Right lobe of liver (tissue), 6 donors: ENCODE data around the gene CPNE7. TPM values are rescaled to one million over a fixed set of nuclear protein-coding genes. Genes with fewer than 3 reads are reported as not detected.

Experiments
- ATAC-seq, 4 donors: fragments of 200-7000 bp; cut with Tn5 transposase; one replicate each; pipeline ENCODE4 v1.9.1; 2020; ENCODE audit warnings: mild to moderate bottlenecking in 4 of 4, moderate library complexity in 4 of 4
- DNase-seq, 3 donors: peaks; one replicate each; pipeline ENCODE4 v3.0.0-alpha.2; 2020
- H3K27ac ChIP-seq, 3 donors: fragments of 200-600 bp; one replicate each; pipeline ENCODE4 v1.8.0; 2022
- H3K27me3 ChIP-seq, 2 donors: fragments of 200-600 bp; one replicate each; pipeline ENCODE4 v1.8.0; 2022
- H3K36me3 ChIP-seq, 4 donors: fragments of 200-600 bp; sonication (generic) in 1 of 4; one replicate each; pipeline versions ENCODE4 v1.5.1 to v1.8.0; 2017 to 2022; ENCODE audit warnings: control low read depth in 1 of 4
- H3K4me1 ChIP-seq, 4 donors: fragments of 200-600 bp; sonication (generic) in 1 of 4; one replicate each; pipeline versions ENCODE4 v1.5.1 to v1.8.0; 2017 to 2022; ENCODE audit warnings: control low read depth in 1 of 4
- H3K4me3 ChIP-seq, 3 donors: fragments of 200-600 bp; one replicate each; pipeline ENCODE4 v1.8.0; 2022
- H3K9me3 ChIP-seq, 4 donors: fragments of 200-600 bp; sonication (generic) in 1 of 4; one replicate each; pipeline versions ENCODE4 v1.5.1 to v1.8.0; 2017 to 2022; ENCODE audit warnings: control low read depth in 1 of 4
- POLR2A ChIP-seq: fragments of 450-650 bp; IDR thresholded peaks from one replicate; pipeline ENCODE4 v1.6.1; 2017; ENCODE audit warnings: antibody characterized with exemption, mild to moderate bottlenecking
- WGBS: methylation state at CpG from one replicate; pipeline ENCODE4 v1.1.6; 2018; ENCODE audit warnings: low coverage, low lambda C conversion rate; ENCODE audit not compliant: insufficient coverage; ENCODE audit errors: missing lambda C conversion rate; 5-methylcytosine and 5-hydroxymethylcytosine counted together
- intact Hi-C, 2 donors: fragments of 100-400 bp; cut with DNase I; formaldehyde crosslinking; loops; one replicate each; pipeline versions ENCODE4 v1.11.2 to v1.14.1; 2022
- total RNA-seq, 6 experiments: library from RNA; depleted of rRNA in 2 of 6; stranded (reverse); fragments of >200 nt in 2 of 6; fragmentation: NEBNext Ultra II Directional in 3 of 6; extraction: Animal tissue kit (Norgen Biotek cat#: 25700) in 3 of 6; gene quantifications; one replicate each; pipeline versions ENCODE4 v1.1.0 to v1.2.4, GENCODE V29; 2016 to 2023
- TF ChIP-seq, protein P1 (sequence below), 4 donors: fragments of 200-600 bp in 3 of 4; fragments of 450-650 bp in 1 of 4; IDR thresholded peaks; one replicate each; pipeline versions ENCODE4 v1.5.1 to v1.8.0; 2016 to 2022; ENCODE audit warnings: antibody characterized with exemption in 4 of 4, mild to moderate bottlenecking in 2 of 4
- donor health status: DM: no; HTN: yes; CAD: no.
- donor health status: DM: no; HTN: no; CAD: no.
- donor health status: DM: no; HTN: no; CAD: no.
- donor health status: DM: no; HTN: yes; CAD: no.
- donor health status: DM: no; HTN: yes; CAD: no.

The CPNE7 gene
- total RNA-seq, 6 experiments from 2014 or later, result 0.33 to 3.7 (median 0.77) TPM

DNA sequence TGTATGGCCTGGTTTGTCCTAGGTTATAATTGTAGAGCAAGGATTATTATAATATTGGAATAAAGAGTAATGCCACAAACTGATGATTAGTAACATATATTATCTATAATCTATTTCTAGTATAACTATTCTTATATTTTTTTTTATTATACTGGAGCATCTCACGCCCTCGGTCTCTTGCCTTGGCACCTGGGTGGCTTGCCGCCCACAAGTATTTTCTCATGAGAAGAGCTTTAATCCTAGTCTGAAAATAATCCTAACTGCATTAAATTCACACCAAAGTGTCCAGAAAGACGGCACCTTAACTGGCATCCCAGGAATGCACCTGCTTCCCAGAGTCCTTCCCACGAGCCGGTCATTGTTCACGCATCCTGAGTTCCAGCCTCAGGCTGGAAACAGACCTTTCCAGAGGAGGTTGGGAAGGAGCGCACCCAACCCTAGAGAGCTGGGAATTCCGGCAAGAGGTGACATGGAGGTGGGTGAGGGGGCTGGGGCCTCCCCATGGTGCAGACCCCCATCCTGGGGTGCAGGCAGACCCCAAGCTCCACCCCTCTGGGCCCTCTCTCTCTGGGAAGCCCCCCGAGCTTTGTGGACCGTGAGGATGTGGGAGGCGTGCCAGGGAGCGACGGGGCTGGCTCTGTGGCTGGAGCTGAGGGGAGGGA lies 66.0 kb downstream of the CPNE7 start:
- DNase-seq (no peak), ATAC-seq (no peak)
- H3K4me1 ChIP-seq, result peaks cover 0 to 7% (median 0%) of the 10 kb centered on the region in 4 donors
- 40% methylated on average over 9 of the region's 14 CpGs for WGBS
- intact Hi-C loops, result no loop called here
- H3K27ac ChIP-seq, result no peak overlapping the region
- H3K4me3 ChIP-seq, result peak overlapping the region in 1 of 3 donors; percentile 45
- H3K27me3 ChIP-seq, result no peaks in the 10 kb centered on the region
- H3K36me3 ChIP-seq, result peaks cover 0 to 15% (median 3%) of the 10 kb centered on the region in 4 donors
- no peaks in the 10 kb centered on the region for H3K9me3 ChIP-seq
- TF ChIP-seq, protein P1, sequence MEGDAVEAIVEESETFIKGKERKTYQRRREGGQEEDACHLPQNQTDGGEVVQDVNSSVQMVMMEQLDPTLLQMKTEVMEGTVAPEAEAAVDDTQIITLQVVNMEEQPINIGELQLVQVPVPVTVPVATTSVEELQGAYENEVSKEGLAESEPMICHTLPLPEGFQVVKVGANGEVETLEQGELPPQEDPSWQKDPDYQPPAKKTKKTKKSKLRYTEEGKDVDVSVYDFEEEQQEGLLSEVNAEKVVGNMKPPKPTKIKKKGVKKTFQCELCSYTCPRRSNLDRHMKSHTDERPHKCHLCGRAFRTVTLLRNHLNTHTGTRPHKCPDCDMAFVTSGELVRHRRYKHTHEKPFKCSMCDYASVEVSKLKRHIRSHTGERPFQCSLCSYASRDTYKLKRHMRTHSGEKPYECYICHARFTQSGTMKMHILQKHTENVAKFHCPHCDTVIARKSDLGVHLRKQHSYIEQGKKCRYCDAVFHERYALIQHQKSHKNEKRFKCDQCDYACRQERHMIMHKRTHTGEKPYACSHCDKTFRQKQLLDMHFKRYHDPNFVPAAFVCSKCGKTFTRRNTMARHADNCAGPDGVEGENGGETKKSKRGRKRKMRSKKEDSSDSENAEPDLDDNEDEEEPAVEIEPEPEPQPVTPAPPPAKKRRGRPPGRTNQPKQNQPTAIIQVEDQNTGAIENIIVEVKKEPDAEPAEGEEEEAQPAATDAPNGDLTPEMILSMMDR (IDR thresholded peaks at IDR 0.05), result peak in 1 of 4 donors; percentile 4
- no peak for TF ChIP-seq POLR2A

DNA sequence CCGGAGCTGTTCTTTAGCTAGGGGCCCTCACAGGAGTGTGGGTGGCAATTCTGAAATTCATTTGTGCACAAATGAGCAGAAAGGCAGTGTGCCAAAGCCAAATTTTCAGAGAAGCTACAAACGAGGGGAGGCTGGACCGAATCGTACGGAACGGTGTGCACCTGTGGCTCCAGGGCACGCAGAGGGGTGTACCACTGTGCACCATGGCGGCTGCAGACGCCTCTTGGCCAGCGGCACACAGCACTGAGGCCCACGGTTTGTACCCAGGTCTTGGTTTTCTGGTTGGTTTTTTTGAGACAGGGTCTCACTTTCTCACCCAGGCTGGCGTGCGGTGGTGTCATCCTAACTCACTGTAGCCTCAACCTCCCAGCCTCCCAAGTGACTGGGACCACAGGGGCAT lies 67.0 kb downstream of the CPNE7 start:
- peaks cover 0 to 23% (median 5%) of the 10 kb centered on the region in 4 donors for H3K36me3 ChIP-seq
- no peak for TF ChIP-seq POLR2A
- TF ChIP-seq, protein P1 (IDR thresholded peaks at IDR 0.05), result no peak
- WGBS, result 39% methylated on average over 3 of the region's 13 CpGs
- no peaks in the 10 kb centered on the region for H3K27me3 ChIP-seq
- H3K4me3 ChIP-seq, result no peak overlapping the region
- intact Hi-C loops, result no loop called here
- H3K4me1 ChIP-seq, result peaks cover 0 to 7% (median 0%) of the 10 kb centered on the region in 4 donors
- H3K27ac ChIP-seq, result no peak overlapping the region
- H3K9me3 ChIP-seq, result no peaks in the 10 kb centered on the region
- DNase-seq, result no peak
- no peak for ATAC-seq

DNA sequence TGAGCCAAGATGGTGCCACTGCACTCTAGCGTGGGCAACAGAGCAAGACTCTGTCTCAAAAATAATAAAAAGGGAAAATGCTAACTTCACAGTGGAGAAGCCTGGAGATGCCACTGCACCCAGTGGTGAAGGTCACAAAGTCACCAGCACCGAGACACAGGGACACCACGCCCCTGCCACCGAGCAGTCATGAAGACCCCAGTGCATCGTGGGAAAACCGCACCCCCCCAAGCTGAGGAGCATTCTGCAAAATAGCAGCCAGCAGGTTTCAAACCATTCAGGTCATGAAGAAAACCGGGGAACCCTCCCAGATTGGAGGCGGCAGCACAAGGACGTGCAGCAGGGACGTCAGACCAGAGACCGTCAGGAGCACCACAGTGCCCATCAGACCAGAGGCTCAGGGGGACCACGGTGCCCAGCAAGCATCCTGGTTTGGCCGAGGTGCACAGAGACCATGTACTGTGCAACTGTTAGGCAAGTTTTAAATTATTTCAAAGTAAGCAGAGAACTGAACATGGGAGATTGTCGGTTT lies 68.3 kb downstream of the CPNE7 start:
- H3K36me3 ChIP-seq, result peaks cover 0 to 23% (median 5%) of the 10 kb centered on the region in 4 donors
- no peak for DNase-seq
- TF ChIP-seq POLR2A, result no peak
- TF ChIP-seq, protein P1 (IDR thresholded peaks at IDR 0.05), result no peak
- ATAC-seq, result peak in 1 of 4 donors; percentile 10
- intact Hi-C loops, result no loop called here
- H3K9me3 ChIP-seq, result no peaks in the 10 kb centered on the region
- H3K4me1 ChIP-seq, result peaks cover 0 to 7% (median 0%) of the 10 kb centered on the region in 4 donors
- no peak overlapping the region for H3K4me3 ChIP-seq
- 73% methylated on average over 8 of the region's 14 CpGs for WGBS
- no peak overlapping the region for H3K27ac ChIP-seq
- H3K27me3 ChIP-seq, result no peaks in the 10 kb centered on the region

DNA sequence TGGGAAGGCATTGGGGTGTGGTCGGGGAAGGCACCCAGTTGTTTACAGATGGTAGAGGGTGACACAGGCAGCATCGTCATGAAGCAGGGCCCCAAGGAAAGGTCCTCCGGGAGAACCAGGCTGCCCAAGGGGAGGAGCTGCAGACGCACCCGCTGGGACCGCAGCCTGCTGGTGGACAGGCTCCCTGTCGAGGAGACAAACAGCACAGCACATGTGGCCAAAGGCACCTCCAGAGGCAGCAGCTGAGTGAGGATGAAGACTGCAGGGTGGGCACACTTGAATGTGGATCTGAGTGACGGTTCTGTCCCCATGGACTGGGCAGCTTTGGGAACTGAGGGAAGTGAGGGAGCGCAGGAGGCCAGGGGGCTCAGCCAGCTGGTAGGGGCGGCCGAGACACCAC lies 69.6 kb downstream of the CPNE7 start:
- WGBS, result no CpG with 5 or more reads among the region's 11 CpGs
- Histone ChIP-seq H3K27me3 (no peaks in the 10 kb centered on the region), H3K4me3 (no peak overlapping the region), H3K4me1 (peaks cover 0 to 7% (median 0%) of the 10 kb centered on the region in 4 donors), H3K36me3 (peaks cover 0 to 23% (median 5%) of the 10 kb centered on the region in 4 donors), H3K27ac (no peak overlapping the region), H3K9me3 (no peaks in the 10 kb centered on the region)
- TF ChIP-seq, protein P1 (IDR thresholded peaks at IDR 0.05), result no peak
- no peak for TF ChIP-seq POLR2A
- intact Hi-C loops, result no loop called here
- DNase-seq (no peak), ATAC-seq (no peak)
